ENCODE measurements around the gene HIPK1. TPM values are rescaled to one million over a fixed set of nuclear protein-coding genes. Genes with fewer than 3 reads are reported as not detected.
"Not testable (repeated sequence)": the region's sequence is repeated elsewhere in the genome, so short reads cannot be mapped to it uniquely, and the experiment has no call there.

HIPK1 gene
- total and polyA plus RNA-seq, 7 donors = 13.8 to 57.1 (median 47.2) TPM

DNA sequence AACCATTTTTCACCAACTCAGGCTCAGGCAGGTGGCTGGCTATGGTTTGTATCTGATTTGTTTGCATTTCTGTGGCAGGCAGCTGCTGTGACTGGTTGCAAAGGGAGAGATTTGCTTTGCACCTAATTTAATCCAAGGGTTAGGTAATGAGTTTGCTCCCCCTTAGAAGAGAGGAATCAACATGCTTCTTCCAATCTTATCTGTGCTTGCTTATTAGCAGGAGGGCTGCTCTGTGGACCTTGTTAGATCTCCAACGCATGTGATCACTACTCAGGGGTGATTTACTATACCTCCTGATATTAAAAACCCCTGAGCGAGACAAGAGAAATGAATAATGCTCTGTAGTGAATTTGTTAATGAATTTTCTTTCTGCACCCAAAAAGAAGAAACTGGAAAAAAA lies 70.7 kb downstream of the HIPK1 start:
- Histone ChIP-seq H3K4me1 (no peaks in the 10 kb centered on the region), H3K36me3 (no peaks in the 10 kb centered on the region), H3K4me3 (no peak overlapping the region), H3K27me3 (no peaks in the 10 kb centered on the region), H3K9me3 (peaks cover 0 to 5% (median 0%) of the 10 kb centered on the region in 4 donors), H3K27ac (no peak overlapping the region)
- WGBS, 2 donors = 71 to 79% methylated on average over 2 of the region's 2 CpGs
- TF ChIP-seq POLR2AphosphoS5 (IDR thresholded peaks at IDR 0.05) (no peak), EP300 (IDR thresholded peaks at IDR 0.05) (no peak), POLR2A (IDR thresholded peaks at IDR 0.05) (no peak)
- TF ChIP-seq, protein P1, sequence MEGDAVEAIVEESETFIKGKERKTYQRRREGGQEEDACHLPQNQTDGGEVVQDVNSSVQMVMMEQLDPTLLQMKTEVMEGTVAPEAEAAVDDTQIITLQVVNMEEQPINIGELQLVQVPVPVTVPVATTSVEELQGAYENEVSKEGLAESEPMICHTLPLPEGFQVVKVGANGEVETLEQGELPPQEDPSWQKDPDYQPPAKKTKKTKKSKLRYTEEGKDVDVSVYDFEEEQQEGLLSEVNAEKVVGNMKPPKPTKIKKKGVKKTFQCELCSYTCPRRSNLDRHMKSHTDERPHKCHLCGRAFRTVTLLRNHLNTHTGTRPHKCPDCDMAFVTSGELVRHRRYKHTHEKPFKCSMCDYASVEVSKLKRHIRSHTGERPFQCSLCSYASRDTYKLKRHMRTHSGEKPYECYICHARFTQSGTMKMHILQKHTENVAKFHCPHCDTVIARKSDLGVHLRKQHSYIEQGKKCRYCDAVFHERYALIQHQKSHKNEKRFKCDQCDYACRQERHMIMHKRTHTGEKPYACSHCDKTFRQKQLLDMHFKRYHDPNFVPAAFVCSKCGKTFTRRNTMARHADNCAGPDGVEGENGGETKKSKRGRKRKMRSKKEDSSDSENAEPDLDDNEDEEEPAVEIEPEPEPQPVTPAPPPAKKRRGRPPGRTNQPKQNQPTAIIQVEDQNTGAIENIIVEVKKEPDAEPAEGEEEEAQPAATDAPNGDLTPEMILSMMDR (IDR thresholded peaks at IDR 0.05) = no peak
- no peak for DNase-seq
- intact Hi-C loops (cut with DNase I) = no loop called here

DNA sequence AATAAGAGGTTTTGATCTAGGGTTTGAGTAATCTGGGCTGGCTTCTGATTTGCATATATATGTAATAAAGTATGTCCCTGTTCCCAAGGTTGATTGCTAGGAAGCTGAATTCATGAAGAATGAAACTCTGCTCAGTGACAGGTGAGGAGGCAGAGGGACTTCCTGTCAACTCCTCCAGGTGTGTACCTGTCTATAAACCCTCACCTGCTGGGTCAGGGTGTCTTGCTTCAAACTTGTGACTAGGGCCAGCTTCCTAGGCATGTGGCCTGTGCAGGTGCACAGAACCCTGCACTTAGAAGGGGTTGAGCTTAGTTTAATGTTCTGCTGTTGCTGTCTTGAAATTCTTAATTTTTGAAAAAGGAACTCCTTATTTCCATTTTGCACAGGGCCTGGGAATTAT lies 71.3 kb downstream of the HIPK1 start:
- Histone ChIP-seq H3K27me3 (no peaks in the 10 kb centered on the region), H3K4me1 (no peaks in the 10 kb centered on the region), H3K36me3 (no peaks in the 10 kb centered on the region), H3K9me3 (no peaks in the 10 kb centered on the region), H3K4me3 (no peak overlapping the region), H3K27ac (no peak overlapping the region)
- TF ChIP-seq, protein P1 (IDR thresholded peaks at IDR 0.05) = no peak
- TF ChIP-seq POLR2A (IDR thresholded peaks at IDR 0.05) = no peak
- no peak for TF ChIP-seq POLR2AphosphoS5 (IDR thresholded peaks at IDR 0.05)
- no peak for TF ChIP-seq EP300 (IDR thresholded peaks at IDR 0.05)
- no peak for DNase-seq
- intact Hi-C loops (cut with DNase I) = no loop called here

DNA sequence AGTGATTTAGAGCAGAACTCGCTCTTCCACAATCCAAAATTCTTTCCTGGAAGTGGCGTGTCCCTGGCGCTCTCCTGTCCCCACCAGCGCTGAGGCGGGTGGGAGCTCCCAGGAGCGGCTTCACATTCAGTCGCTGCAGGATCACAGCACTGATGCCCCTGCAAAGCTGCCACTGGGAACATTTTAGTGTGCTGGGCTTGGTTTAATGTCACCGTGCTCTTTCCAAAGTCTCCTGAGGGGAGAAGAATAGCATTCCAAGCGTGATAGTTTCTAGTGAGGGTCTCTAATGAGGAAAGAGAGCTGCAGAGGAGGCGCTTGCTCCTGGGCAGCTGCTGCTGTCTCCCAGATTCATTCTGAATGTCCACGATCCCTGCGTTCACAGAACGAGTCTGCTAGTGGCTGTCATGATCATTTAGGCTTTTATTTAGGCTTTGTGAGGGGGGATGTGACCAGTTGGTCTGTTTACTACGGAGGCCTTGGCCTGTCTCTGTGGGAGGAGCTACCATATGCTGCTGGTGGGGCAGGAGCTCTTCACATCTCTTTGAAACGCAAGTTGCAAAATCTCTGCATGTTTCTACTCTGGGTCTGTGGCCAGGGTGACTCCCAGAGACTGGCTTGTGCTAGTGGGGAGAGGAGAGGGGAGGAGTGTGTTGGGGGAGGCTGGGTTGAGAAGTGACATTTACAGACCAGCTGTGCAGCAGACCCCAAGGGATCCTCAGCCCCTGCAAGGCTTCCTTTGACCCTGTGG lies 73.5 kb downstream of the HIPK1 start:
- no peaks in the 10 kb centered on the region for H3K27me3 ChIP-seq
- H3K36me3 ChIP-seq = no peaks in the 10 kb centered on the region
- intact Hi-C loops (cut with DNase I) = no loop called here
- no peaks in the 10 kb centered on the region for H3K4me1 ChIP-seq
- 77 to 84% methylated on average over 15 of the region's 15 CpGs for WGBS, 2 donors
- no peak for DNase-seq
- no peak overlapping the region for H3K4me3 ChIP-seq
- TF ChIP-seq POLR2A (IDR thresholded peaks at IDR 0.05) (no peak), EP300 (IDR thresholded peaks at IDR 0.05) (no peak), POLR2AphosphoS5 (IDR thresholded peaks at IDR 0.05) (no peak)
- TF ChIP-seq, protein P1 (IDR thresholded peaks at IDR 0.05) = no peak
- no peaks in the 10 kb centered on the region for H3K9me3 ChIP-seq
- H3K27ac ChIP-seq = no peak overlapping the region

DNA sequence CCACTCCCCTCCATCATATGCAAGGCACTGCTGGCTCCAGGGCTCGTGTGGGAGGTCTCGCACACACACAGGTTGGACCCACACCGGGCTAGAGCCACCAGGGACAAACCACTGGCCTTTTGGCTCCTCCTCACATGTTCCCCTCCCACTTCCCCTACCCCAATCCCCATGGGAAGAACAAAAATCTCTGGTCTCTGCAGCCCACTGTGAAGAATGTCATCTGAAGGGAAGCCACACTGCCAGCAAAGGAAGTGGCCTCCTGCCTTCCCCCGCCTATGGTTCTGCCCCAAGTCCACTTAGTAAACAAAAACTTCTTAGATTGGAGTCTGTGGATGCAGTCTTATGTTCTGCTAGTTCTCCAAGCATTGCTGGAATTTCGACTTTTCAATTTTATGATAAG lies 74.3 kb downstream of the HIPK1 start:
- Histone ChIP-seq H3K27me3 (no peaks in the 10 kb centered on the region), H3K27ac (no peak overlapping the region), H3K36me3 (no peaks in the 10 kb centered on the region), H3K9me3 (no peaks in the 10 kb centered on the region), H3K4me1 (no peaks in the 10 kb centered on the region), H3K4me3 (no peak overlapping the region)
- 65 to 80% methylated on average over 5 of the region's 5 CpGs for WGBS, 2 donors
- no peak for DNase-seq
- intact Hi-C loops (cut with DNase I) = no loop called here
- no peak for TF ChIP-seq EP300 (IDR thresholded peaks at IDR 0.05)
- no peak for TF ChIP-seq POLR2AphosphoS5 (IDR thresholded peaks at IDR 0.05)
- TF ChIP-seq, protein P1 (IDR thresholded peaks at IDR 0.05) = no peak
- no peak for TF ChIP-seq POLR2A (IDR thresholded peaks at IDR 0.05)

DNA sequence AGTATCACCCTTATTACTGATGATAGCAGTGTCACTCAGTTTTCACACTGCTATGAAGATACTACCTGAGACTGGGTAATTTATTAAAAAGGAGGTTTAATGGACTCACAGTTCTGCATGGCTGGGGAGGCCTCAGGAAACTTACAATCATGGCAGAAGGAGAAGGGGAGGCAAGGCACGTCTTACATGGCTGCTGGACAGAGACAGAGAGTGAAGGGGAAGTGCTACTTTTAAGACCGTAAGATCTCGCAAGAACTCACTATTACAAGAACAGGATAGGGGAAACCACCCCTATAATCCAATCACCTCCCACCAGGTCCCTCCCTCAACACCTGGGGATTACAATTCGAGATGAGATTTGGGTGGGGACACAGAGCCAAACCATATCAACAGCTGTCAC lies 77.7 kb downstream of the HIPK1 start:
- H3K27me3 ChIP-seq; H3K4me3 ChIP-seq; intact Hi-C loops (cut with DNase I); H3K4me1 ChIP-seq; H3K27ac ChIP-seq; DNase-seq; H3K9me3 ChIP-seq; H3K36me3 ChIP-seq: not testable (repeated sequence)
- 89 to 90% methylated on average over 4 of the region's 4 CpGs for WGBS, 2 donors

Data from sigmoid colon (tissue), 7 donors.